Measurements from ENCODE around the gene ADRA1B.
"Not testable (repeated sequence)": the region's sequence is repeated elsewhere in the genome, so short reads cannot be mapped to it uniquely, and the experiment has no call there.

Gene ADRA1B

GRCh38 chr5:159933531-159934485 is 17.5 kb downstream of the ADRA1B start:
- DNase-seq, result no peak

GRCh38 chr5:159935946-159936345 is 19.7 kb downstream of the ADRA1B start:
- DNase-seq, result no peak

DNA sequence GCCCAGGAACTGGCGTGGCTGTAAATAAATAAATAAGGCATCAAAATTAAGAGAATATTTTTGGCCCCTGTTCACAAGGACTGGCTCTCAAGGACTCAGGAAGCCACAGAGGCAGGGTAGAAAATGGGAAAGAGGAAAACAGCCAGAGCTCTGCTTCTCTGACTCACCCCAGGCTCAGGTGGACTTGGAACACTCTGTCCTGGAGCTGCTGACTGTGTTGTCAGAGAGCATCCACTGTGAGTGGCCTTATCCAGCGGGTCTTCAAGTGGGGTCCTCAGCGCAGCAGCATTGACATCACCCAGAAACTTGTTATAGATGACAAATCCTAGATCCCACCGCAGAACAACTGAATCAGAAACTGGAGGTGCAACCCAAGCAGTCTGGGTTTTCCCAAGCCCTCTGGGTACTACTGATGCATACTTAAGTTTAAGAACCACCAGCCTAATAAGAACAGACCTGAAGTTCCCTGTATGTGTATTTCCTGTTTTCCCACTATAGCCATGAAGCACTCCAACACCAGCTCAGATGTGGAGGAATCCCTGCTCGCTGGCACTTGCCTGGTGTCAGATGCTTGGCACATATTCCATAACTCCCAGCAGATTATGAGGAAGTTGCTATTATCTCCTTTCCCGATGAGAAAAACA is 20.5 kb downstream of the ADRA1B start:
- DNase-seq, result no peak

DNA sequence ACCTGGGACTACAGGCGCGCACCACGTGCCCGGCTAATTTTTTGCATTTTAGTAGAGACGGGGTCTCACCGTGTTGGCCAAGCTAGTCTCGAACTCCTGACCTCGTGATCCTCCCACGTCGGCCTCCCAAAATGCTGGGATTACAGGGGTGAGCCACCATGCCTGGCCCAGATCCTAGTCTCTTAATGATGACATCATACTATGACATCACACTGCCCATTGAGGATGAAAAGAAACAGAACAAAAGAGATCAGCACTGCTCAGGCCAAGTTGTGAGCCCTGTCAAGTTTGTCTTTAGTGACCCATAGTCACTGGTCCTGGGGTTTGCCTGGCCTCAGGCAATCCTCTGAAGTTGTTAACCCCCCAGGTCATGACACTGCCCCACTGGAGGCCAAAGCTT is 21.3 kb downstream of the ADRA1B start:
- no peak for DNase-seq

GRCh38 chr5:159943326-159943725 is 27.0 kb downstream of the ADRA1B start:
- DNase-seq, result no peak

GRCh38 chr5:159944056-159944600 is 27.8 kb downstream of the ADRA1B start:
- no peak for DNase-seq

DNA sequence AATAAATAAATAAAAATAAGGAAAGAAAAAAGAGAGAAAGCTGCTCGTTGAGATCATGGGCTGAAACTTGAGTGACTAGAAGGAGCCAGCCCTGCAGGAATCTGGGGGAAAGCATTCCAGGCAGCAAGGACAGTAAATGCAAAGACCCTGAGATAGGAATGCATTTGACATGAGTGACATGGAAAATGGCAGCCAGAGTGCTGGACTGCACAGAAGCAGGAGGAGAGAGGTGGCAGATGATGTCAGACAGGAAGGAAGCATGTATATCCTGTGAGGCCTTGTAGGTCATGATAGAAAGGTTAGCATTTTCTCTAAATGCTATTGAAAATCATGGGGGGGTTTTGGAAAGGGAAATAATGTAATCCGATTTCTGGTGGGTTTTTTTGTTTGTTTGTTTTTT is 29.1 kb downstream of the ADRA1B start:
- no peak for DNase-seq

DNA sequence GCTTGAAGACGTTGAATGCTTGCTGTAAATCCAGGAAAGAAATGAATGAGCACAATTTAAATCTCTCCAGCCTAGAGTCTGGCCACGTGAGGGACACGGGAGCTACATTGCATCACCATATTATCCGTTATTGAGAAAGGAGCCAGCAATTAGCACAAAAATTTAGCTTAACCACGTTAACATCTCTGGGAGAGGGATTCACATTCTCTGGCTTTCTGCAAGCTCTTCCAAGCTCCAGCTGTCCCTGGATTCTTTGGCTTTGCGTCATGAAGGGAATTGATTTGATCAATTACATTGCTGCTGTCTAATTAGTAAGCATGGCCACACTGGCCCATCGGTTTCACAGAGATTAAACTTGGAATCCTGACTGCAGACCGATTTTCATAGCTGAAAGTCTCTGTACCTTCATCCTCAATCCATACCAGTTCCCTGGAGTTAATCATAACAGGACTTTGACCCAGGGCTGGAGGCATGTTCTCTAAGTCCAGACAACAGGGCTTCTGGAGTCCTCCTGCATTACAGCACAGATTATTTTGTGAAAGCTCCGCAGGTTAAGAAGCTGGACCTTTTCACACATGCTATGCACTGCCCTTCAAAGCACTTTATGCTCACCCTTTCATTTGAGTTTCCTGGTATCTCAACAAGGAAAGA is 31.6 kb downstream of the ADRA1B start:
- no peak for DNase-seq

DNA sequence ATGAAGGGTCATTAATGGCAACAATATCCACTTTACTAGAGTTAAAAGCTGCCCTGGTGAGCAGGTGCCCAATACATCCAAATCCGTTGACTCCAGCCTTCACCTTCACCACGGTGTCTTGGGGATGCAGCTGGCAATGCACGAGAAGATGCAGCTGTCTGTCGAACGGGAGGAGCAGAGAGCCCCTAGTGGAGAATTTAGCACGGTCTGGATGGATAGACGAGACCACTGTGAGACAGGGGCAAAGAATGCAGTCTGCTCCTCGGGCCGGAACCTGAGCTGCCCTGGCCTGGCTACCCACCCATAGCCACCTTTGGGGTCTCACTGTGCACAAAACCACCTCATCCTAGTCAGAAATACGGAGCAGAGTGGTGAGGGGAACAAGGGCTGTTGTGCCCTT is 35.1 kb downstream of the ADRA1B start:
- no peak for DNase-seq

DNA sequence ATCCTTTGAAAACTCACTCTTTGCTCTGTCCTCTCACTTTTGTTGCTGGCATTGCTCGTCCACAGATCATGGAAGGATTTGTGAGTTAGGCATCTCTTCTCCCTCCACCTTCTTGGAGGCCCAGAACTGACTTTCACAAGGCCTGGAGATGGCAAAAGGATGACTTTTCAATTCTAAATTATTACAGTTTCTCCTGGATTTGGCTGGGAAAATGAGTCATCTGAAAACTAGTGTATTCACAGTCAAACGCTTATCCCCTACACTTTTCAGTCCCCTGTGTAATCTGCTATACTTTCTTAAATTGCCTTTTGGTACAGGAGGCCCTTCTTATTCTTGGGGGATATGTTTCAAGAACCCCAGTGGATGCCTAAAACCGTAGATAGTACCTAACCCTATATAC is 35.6 kb downstream of the ADRA1B start:
- DNase-seq, result no peak

- no peak for DNase-seq
These were observed 37.3 kb downstream of the ADRA1B start for GRCh38 chr5:159953609-159954008.

GRCh38 chr5:159955056-159955624 is 38.9 kb downstream of the ADRA1B start:
- no peak for DNase-seq

GRCh38 chr5:159956074-159956473 is 39.8 kb downstream of the ADRA1B start:
- no peak for DNase-seq

DNA sequence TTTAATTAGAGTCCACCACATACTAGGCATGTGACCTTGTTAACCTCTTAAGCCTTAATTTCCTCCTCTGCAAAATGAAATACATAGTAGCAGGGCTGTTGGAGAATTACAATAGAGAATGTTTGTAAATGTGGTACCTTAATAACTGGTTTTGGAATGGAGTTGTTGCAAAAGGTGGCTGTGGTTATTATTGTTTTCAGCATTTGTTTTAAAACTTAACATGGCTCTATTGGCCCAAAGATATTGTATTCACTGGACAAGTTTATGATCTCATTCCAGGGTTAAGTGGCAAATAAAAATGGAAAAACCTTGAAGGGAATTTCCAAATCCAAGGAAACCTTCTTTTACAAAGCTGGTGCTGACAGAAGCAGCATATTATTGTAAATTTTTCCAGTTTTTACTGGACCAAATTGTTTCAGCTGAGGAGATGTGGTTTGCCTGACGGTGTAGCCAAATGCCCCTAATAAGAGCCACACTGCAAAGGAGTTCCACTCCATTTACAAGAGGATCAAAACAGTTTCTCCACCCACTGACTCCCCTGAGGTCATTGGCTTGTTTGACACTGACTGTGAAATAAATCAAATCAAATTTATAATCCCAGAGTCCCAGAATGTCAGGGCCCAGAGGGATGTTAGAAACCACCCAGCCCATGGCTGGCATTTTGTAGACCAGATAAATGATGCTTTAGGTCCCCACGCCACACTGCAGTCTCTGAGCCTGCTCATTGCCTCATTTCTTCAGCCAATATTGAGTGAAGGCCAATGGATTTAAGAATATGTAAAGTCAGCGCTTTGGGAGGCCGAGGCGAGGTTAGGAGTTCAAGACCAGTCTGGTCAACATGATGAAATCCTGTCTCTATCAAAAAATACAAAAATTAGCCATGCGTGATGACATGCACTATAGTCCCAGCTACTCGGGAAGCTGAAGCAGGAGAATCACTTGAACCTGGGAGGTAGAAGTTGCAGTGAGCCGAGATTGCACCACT is 45.2 kb downstream of the ADRA1B start:
- DNase-seq, result no peak

- DNase-seq, result no peak
These were observed 45.9 kb downstream of the ADRA1B start for GRCh38 chr5:159962214-159962613.

- no peak for DNase-seq
These were observed 47.7 kb downstream of the ADRA1B start for GRCh38 chr5:159963935-159964334.

- no peak for DNase-seq
These were observed 49.0 kb downstream of the ADRA1B start for GRCh38 chr5:159965031-159965837.

GRCh38 chr5:159965838-159966128 is 49.5 kb downstream of the ADRA1B start:
- not testable (repeated sequence) for DNase-seq

DNA sequence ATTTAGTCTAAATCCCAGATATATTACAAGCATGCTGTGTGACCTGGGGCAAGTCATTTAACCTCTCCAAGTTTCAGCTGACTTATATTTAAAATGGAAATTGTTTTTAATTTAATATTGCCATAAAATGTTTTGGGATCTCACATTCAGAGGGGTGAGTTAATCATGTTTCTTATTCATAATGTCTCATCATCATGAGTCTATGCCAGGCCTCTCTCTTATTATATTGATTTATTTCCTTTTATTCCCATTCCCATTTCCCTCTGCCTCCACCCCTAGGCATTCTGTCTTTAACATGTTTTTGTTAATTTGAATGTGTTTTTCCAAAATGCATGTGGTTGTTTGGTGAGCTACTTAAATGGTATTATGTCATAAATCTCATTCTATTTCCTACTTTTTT is 53.7 kb downstream of the ADRA1B start:
- no peak for DNase-seq

DNA sequence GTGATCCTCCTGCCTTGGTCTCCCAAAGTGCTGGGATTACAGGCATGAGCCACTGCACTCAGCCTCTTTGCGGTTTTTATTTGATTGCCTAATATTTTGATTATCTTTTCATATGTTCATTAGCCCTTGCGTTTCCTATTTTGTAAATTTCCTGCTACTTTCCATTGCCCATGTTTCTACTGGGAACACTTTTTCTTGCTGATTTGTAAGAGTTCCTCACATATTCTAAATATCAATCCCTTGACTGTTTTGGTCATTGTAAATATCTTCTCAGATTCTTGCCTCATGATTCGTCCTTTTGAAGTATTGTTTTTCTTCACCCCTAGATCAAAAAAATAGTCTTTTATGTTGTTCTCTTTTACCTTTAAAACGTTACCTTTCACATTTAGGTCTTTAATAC is 54.8 kb downstream of the ADRA1B start:
- no peak for DNase-seq

- no peak for DNase-seq
These were observed 55.2 kb downstream of the ADRA1B start for GRCh38 chr5:159971514-159971913.

All from T1000 (cell line).